ENCODE results near the gene NDP. TPM values are rescaled to one million over a fixed set of nuclear protein-coding genes. Genes with fewer than 3 reads are reported as not detected.

Gene NDP
- polyA plus RNA-seq, 1 experiment = 0.21 TPM

DNA sequence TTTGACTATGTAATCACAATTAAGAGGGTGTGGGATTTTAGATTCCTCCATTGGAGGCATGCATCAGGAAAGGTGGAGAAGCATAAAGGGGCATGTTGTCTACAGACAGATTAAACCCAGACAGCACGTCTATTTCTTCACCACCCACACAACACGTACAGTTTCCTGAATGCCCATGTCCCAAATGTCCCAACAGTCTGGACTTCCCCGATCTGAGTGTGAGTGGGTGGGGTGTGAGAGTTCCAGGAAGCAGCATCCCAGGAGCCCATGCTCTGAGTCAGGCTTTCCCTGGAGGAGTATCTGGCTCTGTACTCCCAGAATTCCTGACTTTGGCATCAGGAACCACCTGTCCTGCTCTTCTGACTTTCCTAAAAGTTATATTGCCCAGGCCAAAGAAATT lies 30.8 kb upstream of the NDP start:
- DNase-seq (ENCODE audit: low read depth, low spot score) = no peak
- TF ChIP-seq, protein P1, sequence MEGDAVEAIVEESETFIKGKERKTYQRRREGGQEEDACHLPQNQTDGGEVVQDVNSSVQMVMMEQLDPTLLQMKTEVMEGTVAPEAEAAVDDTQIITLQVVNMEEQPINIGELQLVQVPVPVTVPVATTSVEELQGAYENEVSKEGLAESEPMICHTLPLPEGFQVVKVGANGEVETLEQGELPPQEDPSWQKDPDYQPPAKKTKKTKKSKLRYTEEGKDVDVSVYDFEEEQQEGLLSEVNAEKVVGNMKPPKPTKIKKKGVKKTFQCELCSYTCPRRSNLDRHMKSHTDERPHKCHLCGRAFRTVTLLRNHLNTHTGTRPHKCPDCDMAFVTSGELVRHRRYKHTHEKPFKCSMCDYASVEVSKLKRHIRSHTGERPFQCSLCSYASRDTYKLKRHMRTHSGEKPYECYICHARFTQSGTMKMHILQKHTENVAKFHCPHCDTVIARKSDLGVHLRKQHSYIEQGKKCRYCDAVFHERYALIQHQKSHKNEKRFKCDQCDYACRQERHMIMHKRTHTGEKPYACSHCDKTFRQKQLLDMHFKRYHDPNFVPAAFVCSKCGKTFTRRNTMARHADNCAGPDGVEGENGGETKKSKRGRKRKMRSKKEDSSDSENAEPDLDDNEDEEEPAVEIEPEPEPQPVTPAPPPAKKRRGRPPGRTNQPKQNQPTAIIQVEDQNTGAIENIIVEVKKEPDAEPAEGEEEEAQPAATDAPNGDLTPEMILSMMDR (IDR thresholded peaks at IDR 0.05; ENCODE audit: low read depth, low read length) = no peak
- no peaks in the 10 kb centered on the region for H3K27me3 ChIP-seq (ENCODE audit: control insufficient read depth, insufficient read depth, low read length)
- H3K27ac ChIP-seq (ENCODE audit: low read depth, low read length) = no peak overlapping the region
- H3K4me3 ChIP-seq (ENCODE audit: low read depth, low read length) = no peak overlapping the region
- ChIA-PET CTCF (no interaction called here), POLR2A (no interaction called here)
- no peaks in the 10 kb centered on the region for H3K9me3 ChIP-seq (ENCODE audit: control insufficient read depth, insufficient read depth, low read length)

DNA sequence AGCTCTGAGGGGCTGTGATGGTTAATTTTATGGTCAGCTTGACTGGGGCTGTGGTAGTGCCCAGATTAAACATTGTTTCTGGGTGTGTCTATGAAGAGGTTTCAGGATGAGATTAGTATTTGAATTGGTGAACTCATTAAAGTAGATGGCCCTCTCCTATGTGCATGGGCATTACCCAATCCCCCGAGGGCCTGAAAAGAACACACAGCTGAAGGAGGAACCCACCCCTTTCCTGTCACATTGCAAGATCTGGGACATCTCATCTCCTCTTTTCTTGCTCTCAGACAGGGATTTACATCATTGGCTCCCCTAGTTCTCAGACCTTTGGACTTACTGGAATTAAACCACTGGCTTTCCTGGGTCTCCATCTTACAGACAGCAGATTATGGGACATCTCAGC lies 29.4 kb upstream of the NDP start:
- Histone ChIP-seq H3K27ac (ENCODE audit: low read depth, low read length) (no peak overlapping the region), H3K27me3 (ENCODE audit: control insufficient read depth, insufficient read depth, low read length) (no peaks in the 10 kb centered on the region), H3K9me3 (ENCODE audit: control insufficient read depth, insufficient read depth, low read length) (no peaks in the 10 kb centered on the region), H3K4me3 (ENCODE audit: low read depth, low read length) (no peak overlapping the region)
- CTCF ChIA-PET = no interaction called here
- DNase-seq (ENCODE audit: low read depth, low spot score) = no peak
- TF ChIP-seq, protein P1 (IDR thresholded peaks at IDR 0.05; ENCODE audit: low read depth, low read length) = no peak
- POLR2A ChIA-PET = no interaction called here

DNA sequence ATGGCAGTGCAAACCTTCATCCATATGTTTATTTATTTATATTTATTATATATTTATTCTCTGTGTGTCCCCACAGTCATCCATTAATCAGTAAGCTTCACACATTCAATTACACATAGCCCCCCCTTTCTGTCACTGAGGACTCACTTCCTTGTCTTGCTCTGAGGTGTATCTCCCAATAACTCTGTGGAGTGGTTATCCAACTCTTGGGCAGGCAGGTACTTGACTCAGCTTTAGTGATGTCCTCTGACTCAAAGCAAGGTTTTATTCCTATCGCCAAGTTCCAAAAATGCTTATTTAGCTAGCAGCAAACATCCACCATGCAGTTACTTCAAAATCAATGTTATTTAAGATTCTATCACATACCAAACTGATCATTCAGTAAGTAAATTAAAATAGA lies 25.2 kb upstream of the NDP start:
- H3K9me3 ChIP-seq (ENCODE audit: control insufficient read depth, insufficient read depth, low read length) = no peaks in the 10 kb centered on the region
- no peaks in the 10 kb centered on the region for H3K27me3 ChIP-seq (ENCODE audit: control insufficient read depth, insufficient read depth, low read length)
- no peak for DNase-seq (ENCODE audit: low read depth, low spot score)
- no peak overlapping the region for H3K4me3 ChIP-seq (ENCODE audit: low read depth, low read length)
- no peak overlapping the region for H3K27ac ChIP-seq (ENCODE audit: low read depth, low read length)
- TF ChIP-seq, protein P1 (IDR thresholded peaks at IDR 0.05; ENCODE audit: low read depth, low read length) = no peak
- POLR2A ChIA-PET = no interaction called here
- CTCF ChIA-PET = no interaction called here

DNA sequence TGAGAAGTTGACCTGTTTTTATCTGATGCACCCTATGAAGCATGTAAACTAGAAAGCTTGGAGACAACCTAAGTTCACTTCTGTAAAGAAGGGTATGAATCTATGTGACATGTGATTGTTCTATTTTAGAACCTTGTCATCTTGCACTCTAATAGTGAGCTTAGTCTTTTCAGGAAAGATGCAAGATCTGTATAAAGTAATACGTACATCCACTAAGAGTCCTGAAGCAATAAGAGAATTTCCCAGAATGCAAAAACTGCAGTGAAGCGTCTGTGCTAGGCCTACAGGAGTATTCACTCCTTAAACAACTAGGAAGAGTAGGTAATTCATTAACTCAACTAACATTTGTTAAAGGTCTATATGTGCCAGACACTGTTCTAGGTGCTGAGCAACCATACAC lies 23.3 kb upstream of the NDP start:
- POLR2A ChIA-PET = no interaction called here
- Histone ChIP-seq H3K27me3 (ENCODE audit: control insufficient read depth, insufficient read depth, low read length) (no peaks in the 10 kb centered on the region), H3K4me3 (ENCODE audit: low read depth, low read length) (no peak overlapping the region), H3K27ac (ENCODE audit: low read depth, low read length) (no peak overlapping the region), H3K9me3 (ENCODE audit: control insufficient read depth, insufficient read depth, low read length) (no peaks in the 10 kb centered on the region)
- CTCF ChIA-PET = no interaction called here
- TF ChIP-seq, protein P1 (IDR thresholded peaks at IDR 0.05; ENCODE audit: low read depth, low read length) = no peak
- no peak for DNase-seq (ENCODE audit: low read depth, low spot score)

DNA sequence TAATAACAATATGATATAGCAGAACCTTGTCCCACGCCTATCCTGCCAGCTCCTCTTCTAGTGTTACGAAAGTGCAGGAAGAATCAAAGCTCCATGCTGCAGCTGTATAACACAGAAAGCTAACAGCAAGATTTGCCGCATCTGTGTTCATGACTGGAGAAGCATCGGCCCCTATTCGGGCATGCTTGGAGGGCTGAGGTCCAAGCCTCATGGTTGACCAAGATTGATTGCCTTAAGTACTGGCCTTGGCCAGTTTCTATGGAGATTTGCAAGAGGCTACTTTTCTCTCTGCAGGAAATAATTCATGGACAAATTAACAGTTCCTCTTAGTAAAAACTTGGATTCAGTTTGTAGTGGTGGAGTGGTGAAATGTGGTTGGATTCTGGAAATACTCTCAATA lies 12.9 kb upstream of the NDP start:
- ChIA-PET CTCF (no interaction called here), POLR2A (no interaction called here)
- Histone ChIP-seq H3K27me3 (ENCODE audit: control insufficient read depth, insufficient read depth, low read length) (no peaks in the 10 kb centered on the region), H3K4me3 (ENCODE audit: low read depth, low read length) (no peak overlapping the region), H3K27ac (ENCODE audit: low read depth, low read length) (no peak overlapping the region), H3K9me3 (ENCODE audit: control insufficient read depth, insufficient read depth, low read length) (no peaks in the 10 kb centered on the region)
- TF ChIP-seq, protein P1 (IDR thresholded peaks at IDR 0.05; ENCODE audit: low read depth, low read length) = no peak
- DNase-seq (ENCODE audit: low read depth, low spot score) = no peak

Measured in AG04450 (cell line).